Nephron progenitor cell (in vitro differentiated cells): ENCODE measurements around the gene KANK3.

Experiments
- DNase-seq: peaks from one replicate; pipeline ENCODE4 v3.0.0; 2021
- H3K27ac Mint-ChIP-seq: 2 replicates; pipeline ENCODE4 v1.8.0; 2021; ENCODE audit warnings: mild to moderate bottlenecking, moderate library complexity, mixed read lengths
- H3K27me3 Mint-ChIP-seq: 2 replicates; pipeline ENCODE4 v1.8.0; 2021; ENCODE audit warnings: mild to moderate bottlenecking, low read depth, mixed read lengths; ENCODE audit not compliant: poor library complexity
- H3K36me3 Mint-ChIP-seq: 2 replicates; pipeline ENCODE4 v1.8.0; 2021; ENCODE audit warnings: low read depth, mixed read lengths
- H3K4me1 Mint-ChIP-seq: 2 replicates; pipeline ENCODE4 v1.8.0; 2021; ENCODE audit warnings: mixed read lengths
- H3K4me3 Mint-ChIP-seq: 2 replicates; pipeline ENCODE4 v1.8.0; 2021; ENCODE audit warnings: mild to moderate bottlenecking, moderate library complexity, mixed read lengths
- H3K9me3 Mint-ChIP-seq: 2 replicates; pipeline ENCODE4 v1.8.0; 2021; ENCODE audit warnings: mild to moderate bottlenecking, moderate library complexity, mixed read lengths
- TF ChIP-seq, protein P1 (sequence below): fragments of 200-600 bp; sonication (generic); IDR thresholded peaks from 2 replicates; pipeline ENCODE4 v1.5.0; 2021; ENCODE audit warnings: antibody characterized with exemption

KANK3 gene

DNA sequence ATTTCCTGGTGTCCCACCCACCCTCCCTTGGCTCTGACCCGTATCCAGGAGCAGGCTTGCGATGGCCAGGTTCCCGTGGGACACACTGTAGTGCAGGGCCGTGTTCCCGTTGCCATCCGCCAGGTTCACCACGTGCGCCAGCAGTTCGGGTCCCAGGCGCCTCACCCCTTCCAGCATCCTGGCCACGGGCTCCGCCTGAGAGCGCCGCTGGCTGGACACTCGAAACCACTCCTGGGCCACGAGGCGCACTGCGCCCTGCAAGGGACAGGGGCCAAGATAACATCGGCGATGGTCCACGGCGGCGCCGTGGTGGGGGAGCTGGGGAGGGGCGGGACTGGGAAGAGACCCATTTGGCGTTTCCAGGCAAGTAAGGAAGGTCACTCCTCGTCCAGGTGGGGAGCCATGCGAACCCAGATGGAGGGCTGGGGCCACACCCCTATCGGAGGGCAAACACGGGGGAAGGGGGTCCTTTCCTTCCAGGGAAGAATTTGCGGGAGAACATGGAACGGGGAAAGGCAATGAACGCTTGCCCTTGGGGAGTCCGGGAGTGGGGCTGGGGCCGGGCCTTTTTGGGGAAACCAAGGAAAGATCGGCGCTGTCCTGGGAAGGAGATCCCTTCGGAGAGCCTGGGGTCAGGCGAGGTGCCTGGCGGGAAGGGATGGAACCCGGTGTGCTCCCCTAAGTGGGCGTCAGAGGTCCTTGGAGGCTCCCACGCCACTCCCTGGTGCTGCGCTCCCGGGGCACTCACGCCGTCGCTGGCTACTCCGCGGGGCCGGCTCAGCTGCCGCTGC, 9.9 kb downstream of the KANK3 start:
- Mint-ChIP-seq H3K27me3 (peaks cover 89% of the 10 kb centered on the region), H3K36me3 (no peaks in the 10 kb centered on the region), H3K9me3 (peaks cover 1% of the 10 kb centered on the region), H3K4me1 (peaks cover 7% of the 10 kb centered on the region), H3K4me3 (peak overlapping the region; percentile 55), H3K27ac (no peak overlapping the region)
- peak; percentile 52 for DNase-seq
- TF ChIP-seq, protein P1, sequence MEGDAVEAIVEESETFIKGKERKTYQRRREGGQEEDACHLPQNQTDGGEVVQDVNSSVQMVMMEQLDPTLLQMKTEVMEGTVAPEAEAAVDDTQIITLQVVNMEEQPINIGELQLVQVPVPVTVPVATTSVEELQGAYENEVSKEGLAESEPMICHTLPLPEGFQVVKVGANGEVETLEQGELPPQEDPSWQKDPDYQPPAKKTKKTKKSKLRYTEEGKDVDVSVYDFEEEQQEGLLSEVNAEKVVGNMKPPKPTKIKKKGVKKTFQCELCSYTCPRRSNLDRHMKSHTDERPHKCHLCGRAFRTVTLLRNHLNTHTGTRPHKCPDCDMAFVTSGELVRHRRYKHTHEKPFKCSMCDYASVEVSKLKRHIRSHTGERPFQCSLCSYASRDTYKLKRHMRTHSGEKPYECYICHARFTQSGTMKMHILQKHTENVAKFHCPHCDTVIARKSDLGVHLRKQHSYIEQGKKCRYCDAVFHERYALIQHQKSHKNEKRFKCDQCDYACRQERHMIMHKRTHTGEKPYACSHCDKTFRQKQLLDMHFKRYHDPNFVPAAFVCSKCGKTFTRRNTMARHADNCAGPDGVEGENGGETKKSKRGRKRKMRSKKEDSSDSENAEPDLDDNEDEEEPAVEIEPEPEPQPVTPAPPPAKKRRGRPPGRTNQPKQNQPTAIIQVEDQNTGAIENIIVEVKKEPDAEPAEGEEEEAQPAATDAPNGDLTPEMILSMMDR = no peak

DNA sequence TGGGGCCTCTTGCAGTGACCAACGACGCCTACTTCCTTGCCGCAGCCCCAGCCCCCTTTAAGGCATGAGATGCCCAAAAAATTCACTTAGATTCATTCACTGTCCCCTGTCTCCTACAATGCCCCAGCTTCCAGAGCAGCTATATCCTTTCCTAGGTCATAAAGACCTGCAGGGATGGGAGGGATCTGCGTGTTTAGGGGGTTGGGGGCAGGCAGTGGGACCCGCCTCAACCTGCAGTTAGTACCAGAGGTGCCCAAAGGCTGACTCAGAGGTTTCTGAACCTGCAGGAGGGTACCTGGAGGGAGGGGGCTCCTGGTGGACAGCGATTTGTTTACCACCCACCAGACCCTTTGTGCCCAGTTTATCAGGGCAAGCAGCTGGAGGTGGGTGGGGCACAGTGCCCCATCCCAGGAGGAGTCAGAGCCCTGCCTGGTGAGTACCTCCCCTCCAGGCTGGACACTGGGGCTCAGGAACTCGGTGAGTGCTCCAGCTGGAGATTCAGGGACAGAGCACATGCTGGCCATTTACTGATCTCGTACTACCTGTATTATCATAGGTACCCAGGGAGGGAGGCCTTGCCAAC, 11.7 kb downstream of the KANK3 start:
- H3K4me3 Mint-ChIP-seq = no peak overlapping the region
- no peak for DNase-seq
- peaks cover 10% of the 10 kb centered on the region for H3K9me3 Mint-ChIP-seq
- no peaks in the 10 kb centered on the region for H3K4me1 Mint-ChIP-seq
- H3K27ac Mint-ChIP-seq = no peak overlapping the region
- H3K36me3 Mint-ChIP-seq = no peaks in the 10 kb centered on the region
- peaks cover 90% of the 10 kb centered on the region for H3K27me3 Mint-ChIP-seq
- TF ChIP-seq, protein P1 = no peak

DNA sequence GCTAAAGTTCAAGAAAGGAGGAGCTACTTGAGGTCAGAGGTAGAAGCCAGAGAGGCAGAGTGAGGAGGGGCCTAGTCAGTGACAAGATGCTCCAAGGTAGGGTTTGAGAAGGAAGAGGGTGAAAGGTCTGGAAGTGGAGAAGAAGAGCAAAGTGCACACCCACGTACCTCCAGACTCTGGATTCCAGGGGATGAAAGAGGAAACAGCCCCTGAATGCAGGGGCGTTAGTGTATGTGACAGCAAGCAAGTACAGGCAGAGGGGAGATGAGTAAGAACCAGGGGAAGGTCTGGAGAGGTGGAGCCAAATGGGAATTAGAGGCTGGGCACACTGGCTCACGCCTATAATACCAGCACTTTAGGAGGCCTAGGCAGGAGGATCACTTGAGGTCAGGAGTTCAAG, 13.1 kb downstream of the KANK3 start:
- Mint-ChIP-seq H3K4me1 (no peaks in the 10 kb centered on the region), H3K27me3 (peaks cover 85% of the 10 kb centered on the region), H3K36me3 (no peaks in the 10 kb centered on the region), H3K27ac (no peak overlapping the region), H3K4me3 (no peak overlapping the region), H3K9me3 (peaks cover 10% of the 10 kb centered on the region)
- no peak for DNase-seq
- TF ChIP-seq, protein P1 = no peak

DNA sequence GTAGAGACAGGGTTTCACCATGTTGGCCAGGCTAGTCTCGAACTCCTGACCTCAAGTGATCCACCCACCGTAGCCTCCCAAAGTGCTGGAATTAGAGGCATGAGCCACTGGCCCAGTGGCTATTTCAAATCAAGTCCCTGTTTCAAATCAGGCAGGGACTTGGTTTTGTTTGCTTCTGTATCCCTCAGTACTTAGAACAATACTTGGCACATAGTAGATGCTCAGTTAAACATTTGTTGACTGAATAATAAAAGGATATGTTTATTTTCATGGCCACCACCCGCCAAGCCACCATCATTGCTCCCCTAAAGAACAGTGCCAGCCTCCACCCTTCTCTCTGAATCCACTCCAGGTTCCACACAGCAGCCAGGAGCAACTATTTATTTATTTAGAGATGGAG, 17.6 kb downstream of the KANK3 start:
- Mint-ChIP-seq H3K36me3 (no peaks in the 10 kb centered on the region), H3K9me3 (peaks cover 10% of the 10 kb centered on the region), H3K27ac (no peak overlapping the region), H3K4me1 (peaks cover 19% of the 10 kb centered on the region), H3K4me3 (no peak overlapping the region), H3K27me3 (peaks cover 44% of the 10 kb centered on the region)
- TF ChIP-seq, protein P1 = no peak
- no peak for DNase-seq

DNA sequence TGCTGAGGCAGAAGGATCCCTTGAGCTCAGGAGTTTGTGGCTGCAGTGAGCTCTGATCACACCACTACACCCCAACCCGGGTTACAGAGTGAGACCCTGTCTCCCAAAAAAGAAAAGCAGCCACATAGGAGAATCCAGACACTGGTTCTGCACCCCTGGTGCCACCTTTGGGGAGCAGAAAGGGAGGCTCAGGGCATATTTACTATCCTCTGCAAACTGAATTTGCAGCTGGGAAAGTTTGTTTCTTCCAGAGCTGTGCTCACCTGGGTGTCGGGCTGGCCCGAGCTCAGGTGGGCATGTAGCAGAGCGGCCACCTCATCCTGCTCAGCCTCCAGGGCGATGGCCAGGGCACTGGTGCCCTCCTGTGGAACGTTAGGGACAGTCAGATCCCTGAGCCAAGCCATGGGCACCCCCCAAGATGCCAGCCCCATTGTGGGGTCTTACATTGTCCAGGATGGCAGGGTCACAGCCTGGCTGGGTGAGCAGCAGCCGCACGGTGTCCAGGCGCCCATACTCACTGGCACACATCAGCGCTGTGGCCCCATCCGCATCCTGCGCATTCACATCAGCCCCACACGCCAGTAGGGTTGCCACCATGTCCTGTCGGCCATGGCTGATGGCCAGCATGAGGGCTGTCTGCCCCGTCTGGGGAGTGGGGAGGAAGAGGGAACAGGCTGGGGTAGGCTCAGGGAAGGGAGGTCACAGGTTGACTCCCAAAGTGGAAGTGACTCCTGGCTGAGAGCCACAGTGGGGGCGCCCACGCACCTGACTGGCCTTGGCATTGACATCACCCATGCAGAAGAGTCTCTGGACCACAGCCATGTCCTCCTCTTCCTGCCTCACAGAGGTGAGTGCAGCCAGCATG, 18.6 kb downstream of the KANK3 start:
- H3K36me3 Mint-ChIP-seq = peaks cover 4% of the 10 kb centered on the region
- H3K9me3 Mint-ChIP-seq = peaks cover 10% of the 10 kb centered on the region
- H3K27ac Mint-ChIP-seq = no peak overlapping the region
- H3K27me3 Mint-ChIP-seq = peaks cover 34% of the 10 kb centered on the region
- H3K4me3 Mint-ChIP-seq = no peak overlapping the region
- no peak for DNase-seq
- H3K4me1 Mint-ChIP-seq = peaks cover 30% of the 10 kb centered on the region
- TF ChIP-seq, protein P1 = no peak
